SU-DHL-6 (cell line): ENCODE measurements around the gene PPFIA2.

Experiments
- CTCF ChIP-seq: fragments of 200-600 bp; sonication (generic); IDR thresholded peaks from one replicate; pipeline ENCODE4 v1.5.1; 2017; ENCODE audit warnings: antibody characterized with exemption, mild to moderate bottlenecking, low read length, moderate library complexity; ENCODE audit not compliant: insufficient read depth, poor library complexity, severe bottlenecking
- EZH2phosphoT487 ChIP-seq: fragments of 200-600 bp; sonication (generic), shearing (Covaris generic); conservative IDR thresholded peaks from 2 replicates; pipeline ENCODE4 v1.6.1; 2018; ENCODE audit warnings: mild to moderate bottlenecking, antibody characterized with exemption, low read length, moderate library complexity, mixed read lengths

- TF ChIP-seq CTCF, result no peak
- TF ChIP-seq EZH2phosphoT487, result no peak
These were observed 513.1 kb downstream of the PPFIA2 start for GRCh38 chr12:81245907-81246570.
